SH-SY5Y (cell line): ENCODE results near the gene PLEKHF1.

ENCODE experiments used
- GATA2 ChIP-seq: IDR thresholded peaks from 2 replicates; pipeline ENCODE4 v1.6.1; 2011; ENCODE audit warnings: mild to moderate bottlenecking, low read depth, low read length
- GATA3 ChIP-seq: IDR thresholded peaks from 2 replicates; pipeline ENCODE4 v1.6.1; 2011; ENCODE audit warnings: low read depth, mild to moderate bottlenecking, low read length, moderate library complexity

The PLEKHF1 gene, protein sequence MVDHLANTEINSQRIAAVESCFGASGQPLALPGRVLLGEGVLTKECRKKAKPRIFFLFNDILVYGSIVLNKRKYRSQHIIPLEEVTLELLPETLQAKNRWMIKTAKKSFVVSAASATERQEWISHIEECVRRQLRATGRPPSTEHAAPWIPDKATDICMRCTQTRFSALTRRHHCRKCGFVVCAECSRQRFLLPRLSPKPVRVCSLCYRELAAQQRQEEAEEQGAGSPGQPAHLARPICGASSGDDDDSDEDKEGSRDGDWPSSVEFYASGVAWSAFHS

DNA sequence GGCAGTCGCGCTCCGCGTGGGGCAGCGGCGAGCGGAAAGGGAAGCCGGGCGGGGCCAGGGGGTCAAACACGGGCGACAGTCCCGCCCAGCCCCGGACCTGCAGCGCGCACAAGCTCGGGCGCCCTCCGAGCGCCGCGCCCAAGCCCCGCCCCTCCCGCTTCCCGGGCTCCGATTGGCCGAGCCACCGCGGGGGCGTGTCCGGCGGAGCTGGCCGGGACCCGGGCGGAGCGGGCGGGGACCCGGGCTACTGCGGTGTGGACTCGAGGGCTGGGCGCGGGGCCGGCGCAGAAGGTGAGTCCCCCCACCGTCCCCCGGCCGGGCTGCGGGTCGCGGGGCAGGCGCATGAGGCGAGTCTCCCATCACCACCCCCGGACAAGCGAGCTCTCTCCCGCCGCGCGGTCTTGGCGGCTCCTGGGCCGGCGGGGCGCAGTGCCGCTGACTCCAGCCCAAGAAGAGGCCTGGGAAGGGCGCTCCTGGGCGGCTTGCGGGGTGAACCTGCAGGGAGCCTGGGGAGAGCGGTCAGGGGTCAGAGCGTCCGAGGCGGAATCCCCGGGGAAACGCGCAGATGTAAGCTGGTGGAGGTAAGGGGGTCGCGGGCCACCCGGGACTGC lies at the start of gene PLEKHF1:
Gene PLEKHF1, plus strand, starts transcription at position 247 of the 611 bp plus-strand sequence. CDS start 8,379 bp downstream, outside the sequence.
- TF ChIP-seq GATA2 (no peak), GATA3 (no peak)

DNA sequence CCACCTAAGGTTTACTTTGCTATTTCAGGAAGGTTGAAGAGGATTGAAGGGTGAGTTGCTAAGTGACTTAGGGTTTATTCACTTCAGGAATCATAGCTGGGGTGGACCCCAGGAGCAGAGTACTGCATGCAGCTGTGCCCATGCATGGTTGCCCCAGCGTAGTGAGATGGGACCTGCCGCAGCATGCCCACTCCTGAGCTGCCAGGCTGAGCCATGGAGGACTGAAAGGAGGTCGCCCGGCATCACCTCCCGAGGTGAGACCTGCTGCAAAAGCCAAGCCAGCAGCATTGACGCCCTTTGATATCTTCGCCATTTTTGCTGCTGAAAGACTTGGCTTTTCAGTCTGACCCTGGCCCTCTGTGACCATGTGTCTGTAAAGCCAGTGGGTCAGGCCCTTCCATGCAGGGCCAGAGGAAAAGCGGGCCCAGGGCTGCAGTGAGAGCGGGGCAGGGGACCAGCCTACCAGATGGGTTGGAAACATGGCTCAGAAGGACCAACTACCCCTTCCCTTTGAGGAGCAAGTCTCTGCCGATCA lies 49.3 kb upstream of the PLEKHF1 start:
- TF ChIP-seq GATA3 (no peak), GATA2 (no peak)

- TF ChIP-seq GATA3 (no peak), GATA2 (no peak)
These were observed 48.7 kb upstream of the PLEKHF1 start for GRCh38 chr19:29616541-29616940.

DNA sequence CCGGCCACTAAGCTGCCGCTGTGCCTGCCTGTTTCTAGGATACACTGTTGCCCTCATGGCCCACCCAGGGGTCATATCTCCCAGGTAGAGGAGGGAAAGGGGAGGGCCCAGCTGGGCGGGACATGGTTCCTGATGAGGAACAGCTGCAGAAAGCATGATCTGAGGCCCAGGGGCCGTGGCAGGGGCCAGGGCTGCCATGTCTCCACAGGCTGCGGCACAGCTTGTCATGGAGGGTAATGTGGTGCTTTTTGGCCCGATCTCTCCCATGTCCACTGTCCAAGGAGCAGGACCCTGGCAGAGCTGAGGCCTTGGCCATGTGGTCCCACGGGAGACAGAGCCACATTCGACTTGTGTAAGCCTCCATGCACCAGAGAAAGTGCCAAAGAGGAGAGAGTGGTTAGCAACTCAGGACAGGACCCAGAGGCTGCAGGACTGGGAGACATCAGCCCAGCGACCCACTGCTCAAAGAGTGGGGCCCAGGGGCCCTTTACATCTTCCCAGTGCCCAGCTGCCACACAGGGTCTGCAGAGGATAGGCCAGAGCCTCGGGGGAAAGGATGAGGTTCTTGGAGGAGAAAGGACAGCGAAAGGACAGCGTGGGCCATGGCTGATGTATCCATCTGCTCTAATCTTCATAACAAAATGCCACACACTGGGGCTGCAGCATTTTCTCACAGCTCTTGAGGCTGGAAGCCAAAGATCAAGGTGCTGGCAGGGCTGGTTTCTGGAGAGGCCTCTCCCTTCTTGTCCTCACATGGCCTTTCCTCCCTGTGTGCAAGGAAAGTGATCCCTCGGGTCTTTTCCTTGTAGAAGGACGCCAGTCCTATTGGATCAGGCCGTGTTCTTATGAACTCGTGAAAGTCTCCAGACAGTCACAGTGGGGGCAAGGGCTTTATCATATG lies 47.6 kb upstream of the PLEKHF1 start:
- no peak for TF ChIP-seq GATA2

GRCh38 chr19:29618434-29618833 lies 46.8 kb upstream of the PLEKHF1 start:
- TF ChIP-seq GATA3 (no peak), GATA2 (no peak)

- TF ChIP-seq GATA2: no peak
- no peak for TF ChIP-seq GATA3
These were observed 46.4 kb upstream of the PLEKHF1 start for GRCh38 chr19:29618871-29619270.

- TF ChIP-seq GATA3 (no peak), GATA2 (no peak)
These were observed 44.3 kb upstream of the PLEKHF1 start for GRCh38 chr19:29620931-29621351.

DNA sequence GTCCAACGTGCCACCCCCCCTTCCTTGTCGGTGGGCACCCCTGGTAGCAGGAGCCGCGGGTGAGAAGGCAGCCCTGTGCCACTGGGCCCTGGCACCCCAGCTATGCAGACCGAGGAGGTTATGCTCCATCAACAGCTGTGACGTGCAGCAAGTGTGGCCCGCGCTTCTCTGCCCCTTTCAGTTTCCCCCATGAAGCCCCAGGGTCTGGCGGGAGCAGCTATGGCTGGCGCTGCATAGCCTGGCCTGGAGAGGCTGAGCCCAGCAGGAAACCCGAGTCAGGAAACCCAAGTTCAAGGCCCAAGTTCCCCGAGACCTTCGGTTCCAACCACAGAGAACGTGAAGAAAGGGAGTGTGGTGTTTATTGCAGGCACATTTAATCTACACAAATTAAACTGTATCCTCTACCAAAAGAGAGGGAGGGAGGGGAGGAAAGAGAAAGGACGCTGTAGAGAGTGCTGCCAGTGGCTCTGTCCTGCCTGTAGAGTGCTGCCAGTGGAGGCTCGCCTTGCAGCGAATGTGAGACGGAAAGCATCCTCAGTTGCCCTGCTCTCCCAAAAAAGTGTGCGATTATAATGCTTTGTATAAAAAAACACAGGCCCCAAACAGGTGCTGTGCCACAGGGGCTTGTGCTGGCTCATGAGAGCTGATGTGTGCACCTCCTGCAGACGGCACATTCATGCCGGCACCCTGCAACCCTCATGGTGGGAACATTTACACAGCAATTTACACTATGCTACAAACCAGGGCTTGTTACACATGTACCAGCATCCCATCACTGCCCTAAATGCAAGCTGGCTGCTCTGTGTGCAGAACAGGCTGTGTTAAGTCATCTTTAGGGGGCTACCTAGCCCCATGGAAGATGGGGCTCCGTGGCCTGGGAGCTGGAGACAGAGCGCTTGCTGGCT lies 42.8 kb upstream of the PLEKHF1 start:
- TF ChIP-seq GATA3: no peak
- no peak for TF ChIP-seq GATA2

DNA sequence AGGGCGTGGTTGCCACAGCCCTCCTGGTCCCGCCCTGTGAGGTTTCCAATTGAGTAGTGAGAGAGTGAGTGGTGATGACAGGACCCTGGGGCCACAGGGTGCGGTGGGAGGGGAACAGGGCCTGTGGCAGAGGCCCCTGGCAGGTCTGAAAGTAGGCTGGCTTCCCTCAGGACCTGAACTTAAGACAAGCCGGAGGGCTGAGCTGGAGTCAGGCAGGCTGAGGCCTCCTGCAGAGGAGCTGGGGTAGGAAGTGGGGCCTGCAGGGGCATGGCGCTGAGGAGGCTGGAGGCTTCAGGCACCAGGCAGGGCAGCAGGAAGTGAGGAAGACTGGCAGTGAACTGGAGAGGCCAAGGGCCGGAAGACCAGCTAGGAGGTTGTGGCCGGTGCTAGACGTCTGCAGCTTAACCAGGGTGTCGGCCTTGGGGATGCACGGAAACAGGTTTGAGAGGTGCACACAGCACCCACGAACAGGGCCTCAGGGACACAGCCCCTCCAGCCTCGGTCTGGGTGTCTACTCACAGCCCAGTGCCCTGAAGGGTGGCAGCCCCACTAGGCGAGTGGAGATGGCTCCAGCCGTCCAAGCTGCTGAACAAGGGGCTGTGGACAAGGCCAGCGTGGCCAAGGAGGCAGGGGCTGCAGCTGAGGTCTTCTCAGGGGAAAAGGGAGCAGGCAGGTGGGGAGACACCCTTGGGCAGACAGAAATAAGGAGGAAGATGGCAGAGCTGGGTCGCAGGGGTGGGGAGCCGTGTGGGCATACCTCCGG lies 41.4 kb upstream of the PLEKHF1 start:
- TF ChIP-seq GATA3 (no peak), GATA2 (no peak)

DNA sequence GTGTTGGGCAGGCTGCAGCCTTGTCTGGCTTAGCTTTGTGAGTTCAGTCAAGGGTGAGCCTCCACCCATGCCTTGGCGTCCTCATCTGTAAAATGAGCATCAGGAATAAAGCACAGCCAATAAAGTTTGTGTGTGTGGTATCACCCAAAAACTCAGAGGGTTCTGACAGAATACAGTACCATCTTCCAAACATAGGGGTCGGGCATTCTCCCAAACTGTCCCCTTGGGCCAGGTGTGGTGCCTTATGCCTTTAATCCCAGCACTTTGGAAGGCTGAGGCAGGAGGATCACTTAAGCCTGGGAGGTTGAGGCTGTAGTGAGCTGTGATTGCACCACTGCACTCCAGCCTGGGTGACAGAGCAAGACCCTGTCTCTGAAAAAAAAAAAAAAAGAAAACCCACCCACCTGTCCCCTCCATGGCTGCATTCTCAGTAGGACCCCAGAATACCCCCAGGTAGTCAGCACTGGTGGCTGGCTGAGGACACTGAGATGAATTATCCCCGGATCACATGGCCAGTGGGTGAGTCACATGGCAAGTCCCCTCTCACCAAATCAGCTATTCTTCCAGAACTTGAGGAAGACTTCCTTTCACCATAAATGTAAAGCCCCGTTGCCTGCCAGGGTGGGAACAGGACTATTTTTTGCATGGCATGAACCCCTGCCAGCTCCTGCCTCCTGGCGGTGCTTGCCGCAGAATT lies 40.6 kb upstream of the PLEKHF1 start:
- no peak for TF ChIP-seq GATA2
- TF ChIP-seq GATA3: no peak

- no peak for TF ChIP-seq GATA3
- no peak for TF ChIP-seq GATA2
These were observed 40.0 kb upstream of the PLEKHF1 start for GRCh38 chr19:29625186-29625651.

- TF ChIP-seq GATA2 (no peak), GATA3 (no peak)
These were observed 38.9 kb upstream of the PLEKHF1 start for GRCh38 chr19:29626386-29626785.
